Measurements from ENCODE around the gene RCAN3.
A peak's percentile ranks its signal among the peaks of the same experiment; 100 is the strongest.

Gene RCAN3

DNA sequence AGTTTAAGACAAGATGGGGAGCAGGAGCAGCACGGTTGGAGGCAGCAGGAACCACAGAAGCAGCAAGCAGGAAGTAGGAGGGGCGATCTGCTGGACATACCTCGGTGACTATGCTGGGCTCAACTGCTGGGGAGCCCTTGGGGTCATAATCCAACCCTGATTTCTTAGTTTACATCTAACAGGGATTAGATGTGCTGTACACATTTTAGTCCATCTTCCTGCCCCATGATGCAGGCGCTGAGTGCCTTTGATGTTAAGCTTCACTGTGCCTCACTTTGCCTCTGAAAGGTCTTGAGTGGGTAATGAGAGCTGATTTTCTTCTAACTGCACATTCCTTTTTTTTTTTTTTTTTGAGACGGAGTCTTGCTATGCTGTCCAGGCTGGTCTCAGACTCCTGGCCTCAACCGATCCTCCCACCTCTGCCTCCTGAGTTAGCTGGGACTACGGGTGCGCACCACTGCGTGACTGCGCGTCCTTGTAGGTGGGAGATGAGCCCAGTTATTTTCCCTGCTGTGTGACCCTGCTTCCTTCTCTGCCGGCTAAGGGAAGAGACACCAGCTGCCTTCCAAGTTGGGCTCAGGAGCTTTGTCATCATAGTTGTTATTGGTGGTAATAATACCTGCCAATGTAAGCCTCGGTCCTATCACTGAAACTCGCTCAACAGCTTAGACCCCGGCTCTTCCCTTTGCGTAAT, 1.1 kb upstream of the RCAN3 start:
- no peak for TF ChIP-seq CTCF (conservative IDR thresholded peaks at IDR 0.05; ENCODE audit: low read depth)
- DNase-seq (ENCODE audit: low spot score): no peak
- H3K27ac ChIP-seq: peak overlapping the region; percentile 82
- ChIA-PET CTCF (interaction anchor here (0.6 to 1.7 kb wide), 3 partner anchors 23 to 232 kb away, joined by 3 to 9 read pairs (median 3); partner anchors contain the start of gene NIPAL3), POLR2A (ENCODE audit: low non-redundant PET) (interaction anchor here (0.6 to 1.1 kb wide), 2 partner anchors 44 to 107 kb away, joined by 3 read pairs; no protein-coding TSS in a partner anchor)

DNA sequence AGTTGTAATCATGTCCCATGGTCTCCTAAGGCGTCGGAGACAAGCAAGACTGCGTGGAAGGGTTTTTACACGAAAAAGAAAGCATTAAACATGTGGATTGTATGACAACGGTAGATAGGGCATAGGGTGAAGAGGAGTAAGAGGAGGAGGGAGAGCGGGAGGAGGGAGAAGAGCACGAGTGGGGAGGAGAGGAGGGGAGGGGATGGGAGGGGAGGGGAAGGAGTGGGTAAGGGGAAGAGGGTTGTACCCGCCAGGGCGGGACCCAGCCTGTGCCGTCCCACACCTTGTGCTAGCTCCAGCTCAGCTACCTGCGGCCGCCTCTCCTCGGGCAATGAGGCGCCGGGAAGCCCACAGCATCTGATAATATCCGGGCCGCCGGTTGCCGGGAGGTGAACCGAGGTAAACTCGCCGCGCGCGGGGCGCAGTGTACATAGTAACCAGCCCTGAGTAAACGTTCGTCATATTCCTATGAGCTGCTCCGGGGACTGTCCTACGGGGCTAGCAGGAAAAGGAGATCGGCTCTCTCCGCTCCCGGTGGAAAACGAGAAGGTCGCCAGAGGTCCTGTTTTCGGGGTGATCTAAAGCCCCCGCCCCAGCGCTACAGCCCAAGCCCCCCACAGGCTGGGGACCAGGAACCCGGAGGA, 449 bp upstream of the RCAN3 start:
- no peak for TF ChIP-seq CTCF (conservative IDR thresholded peaks at IDR 0.05; ENCODE audit: low read depth)
- peak; percentile 76 for DNase-seq (ENCODE audit: low spot score)
- peak overlapping the region; percentile 82 for H3K27ac ChIP-seq
- CTCF ChIA-PET: interaction anchor here (0.6 to 1.7 kb wide), 3 partner anchors 23 to 231 kb away, joined by 3 to 9 read pairs (median 3); partner anchors contain the start of gene NIPAL3
- POLR2A ChIA-PET (ENCODE audit: low non-redundant PET): interaction anchor here (1.1 kb wide), 1 partner anchor 45 kb away, joined by 3 read pairs; no protein-coding TSS in a partner anchor

GRCh38 chr1:24503059-24503751, 569 bp downstream of the RCAN3 start:
- peak; percentile 32 for DNase-seq (ENCODE audit: low spot score)
- TF ChIP-seq CTCF (conservative IDR thresholded peaks at IDR 0.05; ENCODE audit: low read depth): no peak
- H3K27ac ChIP-seq: peak overlapping the region; percentile 82
- CTCF ChIA-PET: no interaction called here
- POLR2A ChIA-PET (ENCODE audit: low non-redundant PET): interaction anchor here (0.8 kb wide), 1 partner anchor 13 kb away, joined by 4 read pairs; no protein-coding TSS in a partner anchor

- no peak for DNase-seq (ENCODE audit: low spot score)
- no peak for TF ChIP-seq CTCF (conservative IDR thresholded peaks at IDR 0.05; ENCODE audit: low read depth)
- no peak overlapping the region for H3K27ac ChIP-seq
- ChIA-PET POLR2A (ENCODE audit: low non-redundant PET) (no interaction called here), CTCF (interaction anchor here (0.6 kb wide), 1 partner anchor 436 kb away, joined by 8 read pairs; no protein-coding TSS in a partner anchor)
Observed at GRCh38 chr1:24503870-24504523, 1.4 kb downstream of the RCAN3 start.

GRCh38 chr1:24504560-24504959, 1.9 kb downstream of the RCAN3 start:
- ChIA-PET CTCF (interaction anchor here (0.6 to 0.7 kb wide), 3 partner anchors 82 to 437 kb away, joined by 3 to 8 read pairs (median 4); no protein-coding TSS in a partner anchor), POLR2A (ENCODE audit: low non-redundant PET) (no interaction called here)
- DNase-seq (ENCODE audit: low spot score): no peak
- TF ChIP-seq CTCF (conservative IDR thresholded peaks at IDR 0.05; ENCODE audit: low read depth): no peak
- H3K27ac ChIP-seq: no peak overlapping the region

- ChIA-PET CTCF (interaction anchor here (0.6 kb wide), 1 partner anchor 226 kb away, joined by 4 read pairs; no protein-coding TSS in a partner anchor), POLR2A (ENCODE audit: low non-redundant PET) (no interaction called here)
- no peak for TF ChIP-seq CTCF (conservative IDR thresholded peaks at IDR 0.05; ENCODE audit: low read depth)
- H3K27ac ChIP-seq: no peak overlapping the region
- no peak for DNase-seq (ENCODE audit: low spot score)
Observed at GRCh38 chr1:24505816-24506215, 3.2 kb downstream of the RCAN3 start.

Data from RWPE1 (cell line).